GM12891 (cell line): Measurements from ENCODE around the gene AK3.

Experiments used
- DNase-seq: peaks from one replicate; pipeline ENCODE4 v3.0.0; 2011; ENCODE audit warnings: low spot score; ENCODE audit not compliant: insufficient read length
- FAIRE-seq: peaks from 2 replicates; lab custom pipeline; 2011; peaks lifted over from hg19 to GRCh38; lab: Jason Lieb, UNC
- PAX5 ChIP-seq: IDR thresholded peaks from 2 replicates; pipeline ENCODE4 v1.6.1; 2011; ENCODE audit warnings: low read length, moderate library complexity, mild to moderate bottlenecking; ENCODE audit not compliant: insufficient read depth, severe bottlenecking
- POLR2A ChIP-seq: IDR thresholded peaks from 2 replicates; pipeline ENCODE4 v1.6.1; 2011; ENCODE audit warnings: low read depth, low read length, control low read depth
- POLR2AphosphoS5 ChIP-seq: IDR thresholded peaks from 2 replicates; pipeline ENCODE4 v1.6.1; 2011; ENCODE audit warnings: low read depth, low read length, control low read depth
- POU2F2 ChIP-seq: IDR thresholded peaks from 2 replicates; pipeline ENCODE4 v1.6.1; 2011; ENCODE audit warnings: low read depth, mild to moderate bottlenecking, control low read depth, low read length, moderate library complexity
- SPI1 ChIP-seq: IDR thresholded peaks from 2 replicates; pipeline ENCODE4 v1.6.1; 2011; ENCODE audit warnings: low read depth, low read length, control low read depth
- TAF1 ChIP-seq: IDR thresholded peaks from 2 replicates; pipeline ENCODE4 v1.6.1; 2011; ENCODE audit warnings: low read depth, low read length, control low read depth

Gene AK3

DNA sequence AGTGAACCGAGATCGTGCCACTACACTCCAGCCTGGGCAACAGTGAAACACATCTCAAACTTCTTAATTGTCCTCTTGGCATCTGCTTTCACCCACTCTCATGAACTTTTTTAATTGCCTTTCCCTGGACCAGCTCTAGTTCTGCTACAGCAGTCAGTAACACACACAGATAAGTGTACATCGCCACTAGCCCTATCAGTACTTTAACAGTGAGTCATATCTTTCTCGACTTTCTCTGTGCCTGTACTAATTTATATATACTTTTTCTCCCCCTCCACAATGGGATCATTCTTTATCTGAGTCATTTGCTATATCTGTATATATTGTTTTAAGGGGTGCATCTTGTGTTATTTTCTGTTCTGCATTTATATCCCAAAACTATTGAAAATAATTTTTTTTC is 54.9 kb downstream of the AK3 start:
- FAIRE-seq: peak; percentile 47
- TF ChIP-seq SPI1 (no peak), TAF1 (no peak), PAX5 (no peak), POLR2AphosphoS5 (no peak), POU2F2 (no peak), POLR2A (no peak)
- no peak for DNase-seq

DNA sequence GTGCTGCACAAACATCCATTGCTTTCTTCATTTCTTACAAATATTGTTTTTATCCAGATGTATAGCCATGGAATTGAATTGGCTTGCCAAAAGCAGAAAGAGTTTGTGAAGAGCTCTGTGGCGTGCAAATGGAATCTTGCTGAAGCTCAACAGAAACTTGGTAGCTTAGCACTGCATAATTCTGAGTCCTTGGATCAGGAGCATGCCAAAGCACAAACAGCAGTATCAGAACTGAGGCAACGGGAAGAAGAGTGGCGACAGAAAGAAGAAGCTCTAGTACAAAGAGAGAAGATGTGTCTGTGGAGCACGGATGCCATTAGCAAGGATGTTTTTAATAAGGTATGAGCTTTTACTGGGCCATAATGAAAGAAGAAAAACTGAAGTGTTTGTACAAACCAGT is 56.2 kb downstream of the AK3 start:
- DNase-seq (no peak), FAIRE-seq (no peak)
- no peak for TF ChIP-seq POLR2AphosphoS5
- no peak for TF ChIP-seq SPI1
- no peak for TF ChIP-seq TAF1
- TF ChIP-seq POU2F2: no peak
- no peak for TF ChIP-seq POLR2A
- TF ChIP-seq PAX5: no peak

DNA sequence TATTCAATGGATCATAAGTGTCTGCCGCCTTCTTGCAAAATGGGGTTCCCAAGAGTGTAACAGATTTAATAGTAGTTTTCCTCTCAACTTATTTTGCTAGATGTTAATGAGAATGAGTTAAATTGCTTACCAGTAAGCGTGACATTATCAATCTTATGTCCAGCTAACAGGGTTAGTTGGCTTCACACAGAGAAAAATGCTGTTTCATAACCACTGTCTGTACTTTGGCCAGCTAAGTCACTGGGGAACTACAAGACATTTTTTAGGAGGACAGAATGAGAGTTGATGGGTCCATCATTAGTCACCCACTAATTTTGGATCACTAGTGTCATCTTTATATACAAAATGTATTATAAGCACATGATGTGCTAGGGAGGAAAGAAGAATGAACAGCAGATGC is 60.3 kb downstream of the AK3 start:
- no peak for FAIRE-seq
- no peak for TF ChIP-seq POLR2A
- no peak for TF ChIP-seq POU2F2
- no peak for TF ChIP-seq SPI1
- TF ChIP-seq PAX5: no peak
- DNase-seq: no peak

DNA sequence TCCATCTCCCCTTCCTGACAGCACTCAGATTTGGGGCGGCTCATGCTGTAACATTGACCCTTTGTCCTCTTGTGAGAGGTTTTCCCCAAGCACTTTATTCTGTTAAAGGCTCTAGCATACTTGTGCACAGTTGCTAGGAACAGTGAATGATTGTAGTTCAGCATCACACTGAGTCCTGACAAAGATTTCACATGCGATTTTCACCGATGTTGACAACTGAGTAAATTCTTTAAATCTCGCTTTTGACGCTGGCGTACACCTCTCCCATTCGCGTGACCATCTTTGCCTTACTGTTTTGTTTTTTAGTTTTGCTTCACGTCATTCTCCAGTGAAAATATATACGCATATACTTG is 60.9 kb downstream of the AK3 start:
- no peak for TF ChIP-seq TAF1
- no peak for TF ChIP-seq POLR2AphosphoS5
- TF ChIP-seq PAX5: no peak
- no peak for TF ChIP-seq POLR2A
- no peak for DNase-seq
- no peak for FAIRE-seq

DNA sequence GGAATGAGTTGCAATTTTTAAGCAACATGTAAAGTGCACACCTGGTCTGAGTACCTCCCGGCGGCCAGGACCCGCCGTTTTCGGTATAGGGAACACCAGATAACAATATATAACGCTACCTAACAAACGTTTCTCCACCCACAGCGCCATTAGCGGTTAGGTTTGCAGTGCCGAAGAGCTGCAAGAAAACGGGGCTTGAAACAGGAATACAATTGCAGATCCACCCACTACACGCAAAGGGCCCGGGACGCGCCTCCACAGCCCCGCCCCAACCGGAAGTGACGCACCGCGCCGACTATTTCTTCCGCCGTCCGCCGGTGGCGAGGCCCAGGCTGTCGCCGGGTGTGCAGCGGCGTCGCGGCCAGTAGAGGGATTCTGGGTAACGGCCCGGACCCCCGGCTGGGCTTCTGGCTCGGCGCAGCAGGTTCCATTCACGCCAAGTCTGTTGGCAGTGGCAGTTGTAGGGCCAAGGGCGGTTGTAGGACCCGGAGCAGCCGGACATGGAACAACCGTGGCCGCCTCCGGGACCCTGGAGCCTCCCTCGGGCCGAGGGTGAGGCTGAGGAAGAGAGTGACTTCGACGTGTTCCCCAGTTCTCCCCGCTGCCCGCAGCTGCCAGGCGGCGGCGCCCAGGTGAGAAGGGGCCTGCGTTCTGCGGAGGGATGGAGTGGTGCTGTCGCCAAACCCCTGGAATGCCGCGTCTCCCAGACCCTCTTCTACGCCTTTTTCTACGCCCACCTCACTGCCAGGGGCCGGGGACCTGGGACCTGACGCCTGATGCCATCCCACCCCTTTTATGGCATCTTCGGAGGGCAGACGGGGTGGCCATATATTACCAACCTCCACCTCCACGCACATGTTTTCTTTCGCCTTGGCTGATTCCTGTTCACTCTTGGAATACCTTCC is 61.5 kb downstream of the AK3 start, which contains the start of gene CDC37L1:
Gene CDC37L1 (plus strand): TSS at position 302 of the 905 bp plus-strand sequence. CDS start 199 bp downstream, at position 501.
- DNase-seq (peak; percentile 84), FAIRE-seq (peak; percentile 99)
- TF ChIP-seq TAF1: peak; percentile 82
- TF ChIP-seq POLR2AphosphoS5: peak; percentile 94
- TF ChIP-seq PAX5: no peak
- peak; percentile 96 for TF ChIP-seq POLR2A
- TF ChIP-seq SPI1: 0 out of 2 replicates have a peak, but pooled peaks have one; percentile 5
- TF ChIP-seq POU2F2: no peak

DNA sequence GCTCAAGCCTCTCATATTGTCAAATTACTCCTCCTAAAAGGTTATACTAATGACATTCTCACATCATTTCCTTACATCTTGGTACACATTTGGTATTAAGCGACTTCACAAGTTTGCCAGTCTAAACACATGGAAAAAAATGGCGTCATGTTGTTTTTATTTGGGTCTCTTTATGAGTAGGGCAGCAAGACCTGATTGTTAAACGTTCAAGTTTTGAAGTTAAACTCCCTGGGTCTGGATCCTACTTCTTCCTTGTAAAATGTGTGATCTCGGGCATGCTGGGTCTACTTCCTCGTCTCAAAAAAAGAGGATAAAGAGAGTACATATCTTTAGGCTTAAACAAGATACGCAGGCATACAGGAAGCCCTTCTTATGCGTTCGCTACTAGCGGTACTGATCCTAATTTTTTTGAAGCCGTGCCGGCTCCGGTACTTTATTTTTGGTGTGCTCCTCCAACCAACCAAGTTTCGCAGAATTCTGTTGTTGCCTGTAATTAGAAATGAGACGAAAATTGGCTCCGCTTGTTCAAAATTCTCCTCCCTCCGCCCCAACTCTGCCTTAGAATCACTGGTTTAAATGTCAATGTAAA is 62.2 kb downstream of the AK3 start:
- FAIRE-seq (no peak), DNase-seq (no peak)
- TF ChIP-seq TAF1 (no peak), POU2F2 (no peak), PAX5 (no peak), POLR2AphosphoS5 (no peak), POLR2A (no peak), SPI1 (no peak)

DNA sequence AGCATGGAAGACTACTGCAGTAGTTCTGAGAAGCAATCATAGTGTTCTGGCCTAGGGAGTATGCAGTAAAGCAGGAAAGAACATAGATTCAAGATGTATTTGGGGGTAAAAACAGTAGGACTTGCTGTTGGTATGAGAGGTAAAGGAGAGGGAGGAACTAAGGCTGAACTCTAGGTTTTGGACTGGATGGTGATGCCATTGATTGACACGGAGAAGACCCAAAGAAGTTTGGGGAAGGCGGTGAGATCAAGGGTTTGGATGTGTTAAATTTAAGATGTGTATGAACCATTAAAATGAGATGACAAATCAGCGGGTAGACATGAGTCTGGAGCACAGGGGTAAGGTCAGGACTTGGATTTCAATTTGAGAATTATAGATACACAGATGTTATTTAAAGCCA is 63.6 kb downstream of the AK3 start:
- TF ChIP-seq PAX5 (no peak), POU2F2 (no peak), POLR2AphosphoS5 (no peak), TAF1 (no peak), SPI1 (no peak), POLR2A (no peak)
- DNase-seq (no peak), FAIRE-seq (no peak)

DNA sequence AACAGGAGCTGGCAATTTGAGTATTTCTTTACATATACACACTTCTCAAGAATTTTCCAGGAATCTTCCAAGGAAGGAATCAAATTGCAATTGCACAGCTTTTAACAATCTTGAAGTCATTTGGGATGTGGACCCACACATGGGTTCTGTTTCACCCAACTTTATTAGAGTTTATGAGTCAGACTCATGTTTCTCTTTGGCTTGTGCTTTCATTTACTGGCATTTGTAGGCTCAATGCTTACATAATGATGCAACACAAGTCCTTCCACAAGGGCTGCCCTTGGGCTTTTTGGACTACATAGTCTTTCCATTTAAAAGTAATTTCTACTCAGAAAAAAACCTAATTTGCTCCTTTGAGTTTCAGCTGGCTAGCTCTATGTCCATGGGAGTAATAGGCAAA is 66.2 kb downstream of the AK3 start:
- FAIRE-seq (no peak), DNase-seq (no peak)
- TF ChIP-seq SPI1: no peak
- TF ChIP-seq POLR2AphosphoS5: no peak
- TF ChIP-seq POLR2A: no peak
- TF ChIP-seq POU2F2: no peak
- no peak for TF ChIP-seq PAX5
- no peak for TF ChIP-seq TAF1

DNA sequence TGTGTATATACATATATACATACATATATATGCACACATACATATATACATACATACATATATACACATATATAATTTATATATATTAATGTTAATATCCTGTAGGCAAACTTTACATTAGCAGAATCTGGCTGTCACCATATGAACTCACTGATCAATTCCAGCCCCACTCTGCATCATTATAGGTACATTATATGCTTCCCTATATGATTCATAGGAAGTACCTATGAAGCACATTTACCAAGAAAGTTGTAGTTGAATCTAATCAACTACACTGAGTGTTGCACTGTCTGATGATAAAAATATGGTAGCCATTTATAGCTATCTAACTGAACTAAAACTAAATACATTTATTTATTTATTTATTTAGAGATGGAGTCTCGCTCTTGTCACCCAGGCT is 69.3 kb downstream of the AK3 start:
- DNase-seq (no peak), FAIRE-seq (no peak)
- TF ChIP-seq POU2F2: no peak
- no peak for TF ChIP-seq TAF1
- TF ChIP-seq POLR2A: no peak
- TF ChIP-seq PAX5: no peak
- TF ChIP-seq SPI1: no peak
- no peak for TF ChIP-seq POLR2AphosphoS5

DNA sequence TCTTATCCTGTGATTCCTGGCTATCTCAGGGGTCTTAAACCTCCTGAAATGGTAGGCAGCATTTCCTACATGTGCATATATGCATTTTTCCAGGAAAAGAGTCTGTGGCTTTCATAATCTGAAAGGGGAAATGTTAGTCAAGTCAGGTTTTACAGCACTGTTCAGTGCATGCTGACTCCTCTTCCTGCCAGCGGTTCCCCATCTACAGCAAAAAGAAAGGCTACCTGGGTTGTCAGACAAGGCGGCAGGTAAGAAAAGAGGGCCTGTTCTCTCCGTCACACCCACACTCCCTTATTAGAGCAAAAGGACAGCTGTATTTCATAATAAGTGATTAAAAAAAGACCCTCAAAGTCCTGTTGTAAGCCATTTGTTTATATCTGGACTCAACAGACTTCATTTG is 70.4 kb downstream of the AK3 start:
- TF ChIP-seq SPI1 (no peak), PAX5 (no peak), TAF1 (no peak), POLR2AphosphoS5 (no peak), POU2F2 (no peak)
- DNase-seq (no peak), FAIRE-seq (no peak)
